ENCODE data around the gene CPT2. TPM values are rescaled to one million over a fixed set of nuclear protein-coding genes. Genes with fewer than 3 reads are reported as not detected.
"Not testable (repeated sequence)": the region's sequence is repeated elsewhere in the genome, so short reads cannot be mapped to it uniquely, and the experiment has no call there.

Gene CPT2
- total RNA-seq, 1 donor from 2014 or later = 96.0 TPM

DNA sequence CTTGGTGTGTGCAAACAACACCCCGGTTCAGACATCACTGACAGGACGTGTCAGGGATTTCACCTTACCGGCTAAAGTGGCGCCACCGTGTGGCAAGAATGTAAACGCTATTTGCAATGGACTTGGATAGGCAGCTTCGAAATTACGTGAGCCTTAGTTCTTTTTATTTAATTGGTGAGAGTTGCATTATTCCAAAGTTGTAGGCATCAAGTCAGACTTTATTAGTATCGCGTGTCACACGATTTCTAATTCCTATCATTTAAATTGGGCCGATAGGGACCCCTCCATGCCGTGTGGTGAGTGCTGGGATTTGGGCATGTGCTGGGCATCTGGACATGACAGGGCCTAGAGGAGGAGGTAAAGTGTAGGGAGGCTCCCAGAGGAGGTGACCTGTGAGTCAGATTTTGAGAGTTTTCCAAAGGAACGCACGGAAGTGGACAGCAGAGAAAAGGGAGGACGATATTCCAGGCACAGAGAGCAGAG lies 14.5 kb upstream of the CPT2 start:
- ATAC-seq (peak; percentile 60), DNase-seq (ENCODE audit: low spot score) (peak; percentile 77)

DNA sequence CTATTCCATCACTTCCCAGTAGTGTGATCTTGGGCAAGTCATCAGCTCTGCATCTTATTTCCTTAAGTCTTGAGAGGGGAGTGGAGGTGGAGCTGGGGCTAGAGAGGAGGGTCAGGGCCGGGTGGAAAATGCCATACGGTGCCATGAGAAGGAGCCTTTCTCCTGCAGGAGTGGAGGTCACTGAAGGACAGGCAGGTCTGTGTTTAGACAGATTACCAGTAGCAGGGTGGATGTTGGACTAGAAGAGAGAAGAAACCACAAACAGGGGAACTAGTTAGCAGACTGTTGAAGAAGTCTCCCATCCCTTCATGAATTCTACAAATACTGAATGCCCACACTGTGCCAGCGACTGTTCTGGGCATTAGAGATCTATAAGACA lies 13.9 kb upstream of the CPT2 start:
- ATAC-seq = peak; percentile 1
- DNase-seq (ENCODE audit: low spot score) = no peak

DNA sequence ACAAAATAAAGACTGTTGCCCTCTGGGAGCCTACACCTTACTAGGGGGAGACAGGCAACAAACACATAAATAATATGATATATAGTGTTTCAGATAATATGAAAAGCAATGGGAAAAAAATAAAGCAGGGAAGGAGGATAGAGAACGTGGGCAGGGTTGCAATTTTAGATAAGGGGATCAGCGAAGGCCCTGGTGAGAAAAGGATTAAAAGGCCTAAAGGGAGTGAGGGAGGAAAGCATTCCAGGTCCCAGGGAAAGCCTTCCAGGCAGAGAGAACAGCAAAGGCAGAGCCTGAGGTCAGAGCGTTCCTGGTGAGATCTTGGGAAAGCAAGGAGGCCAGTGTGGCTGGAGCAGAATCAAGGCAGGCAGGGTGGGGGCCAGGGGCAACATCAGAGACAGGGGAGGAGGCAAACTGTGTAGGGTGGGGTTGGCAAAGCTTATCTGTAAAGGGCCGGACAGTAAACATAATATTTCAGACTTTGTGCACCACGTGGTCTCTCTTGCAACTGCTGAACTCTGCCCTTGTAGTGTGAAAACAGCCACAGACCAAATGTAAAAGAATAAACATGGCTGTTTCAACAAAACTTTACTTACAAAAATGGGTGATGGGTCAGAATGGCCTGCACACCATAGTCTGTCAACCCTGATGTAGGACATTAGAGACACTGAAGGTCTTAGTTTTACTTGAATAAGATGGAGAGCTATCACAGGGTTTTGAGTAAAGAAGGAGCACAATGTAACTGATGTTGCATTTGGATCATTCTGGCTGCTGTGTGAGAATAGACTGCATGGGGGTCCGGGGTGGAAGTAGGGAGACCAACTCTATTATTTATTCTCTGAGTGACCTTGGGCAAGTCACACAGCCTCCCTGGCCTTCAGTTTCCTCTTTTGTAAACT lies 13.3 kb upstream of the CPT2 start:
- DNase-seq (ENCODE audit: low spot score) (peak; percentile 94), ATAC-seq (peak; percentile 90)

DNA sequence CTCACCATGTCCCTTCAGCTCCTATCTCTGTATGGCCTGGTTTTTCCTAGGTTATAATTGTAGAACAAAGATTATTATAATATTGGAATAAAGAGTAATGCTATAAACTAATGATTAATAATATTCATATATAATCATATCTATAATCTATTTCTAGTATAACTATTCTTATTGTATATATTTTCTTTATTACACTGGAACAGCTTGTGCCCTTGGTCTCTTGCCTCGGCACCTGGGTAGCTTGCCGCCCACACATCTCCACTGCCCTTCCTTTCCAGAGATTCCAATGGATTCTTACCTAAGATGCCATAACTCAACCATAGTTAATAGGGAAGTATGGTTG lies 10.7 kb upstream of the CPT2 start:
- ATAC-seq; DNase-seq (ENCODE audit: low spot score): not testable (repeated sequence)

DNA sequence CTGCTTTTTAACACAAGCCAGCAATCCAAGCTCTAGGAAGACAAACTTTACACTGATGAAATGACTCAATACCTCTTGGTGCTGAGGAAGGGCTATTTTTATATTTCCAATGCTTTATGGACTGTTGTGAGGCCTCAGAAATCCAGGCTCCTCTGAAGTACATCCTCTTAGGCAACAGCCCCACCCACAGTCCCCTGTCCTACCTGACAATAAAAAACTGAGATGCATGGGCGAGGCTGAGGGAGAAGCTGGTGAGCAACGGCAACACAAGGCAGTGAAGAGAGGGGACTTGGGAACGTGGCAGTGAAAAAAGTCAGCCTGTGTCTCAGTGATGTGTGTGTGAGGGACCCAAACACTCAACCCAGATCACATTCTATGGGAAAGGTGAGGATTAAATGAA lies 10.1 kb upstream of the CPT2 start:
- ATAC-seq (no peak), DNase-seq (ENCODE audit: low spot score) (no peak)

DNA sequence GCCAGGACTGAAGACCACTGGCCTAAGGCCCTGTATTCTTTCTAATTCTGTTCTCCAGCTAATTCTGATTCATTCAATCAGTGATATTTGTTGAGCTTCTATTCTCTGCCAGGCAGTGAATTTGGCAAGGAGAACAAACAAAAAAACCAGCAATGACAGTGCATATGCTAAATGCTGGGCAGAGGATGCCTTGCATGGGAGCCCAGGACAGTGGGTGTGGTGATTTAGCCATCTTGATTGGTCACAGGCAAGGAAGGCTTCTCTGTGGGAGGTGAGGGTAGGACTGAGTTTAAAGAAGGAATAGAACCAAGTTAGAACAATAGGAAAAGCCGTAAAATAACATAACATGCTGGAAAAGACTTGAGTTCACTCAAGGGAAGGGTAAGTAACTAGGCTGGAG lies 9.2 kb upstream of the CPT2 start:
- DNase-seq (ENCODE audit: low spot score) (no peak), ATAC-seq (no peak)

DNA sequence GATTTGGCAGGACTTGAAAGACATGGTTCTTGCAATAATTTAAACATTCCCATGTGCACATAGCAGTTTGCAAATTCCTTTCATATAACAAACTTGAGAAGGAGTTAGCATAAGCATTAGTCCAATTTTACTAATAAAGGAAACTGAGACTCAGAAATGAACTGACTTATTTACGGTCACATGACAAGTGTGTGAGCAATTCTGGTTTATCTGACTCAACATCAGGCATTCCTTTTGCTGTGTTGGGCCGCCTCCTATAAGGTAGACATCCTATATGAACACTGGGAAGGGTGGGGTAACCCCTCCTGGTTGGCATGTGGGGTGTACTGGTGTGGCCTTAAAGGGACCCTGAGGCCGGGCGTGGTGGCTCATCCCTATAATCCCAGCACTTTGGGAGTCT lies 8.5 kb upstream of the CPT2 start:
- DNase-seq (ENCODE audit: low spot score) = no peak

DNA sequence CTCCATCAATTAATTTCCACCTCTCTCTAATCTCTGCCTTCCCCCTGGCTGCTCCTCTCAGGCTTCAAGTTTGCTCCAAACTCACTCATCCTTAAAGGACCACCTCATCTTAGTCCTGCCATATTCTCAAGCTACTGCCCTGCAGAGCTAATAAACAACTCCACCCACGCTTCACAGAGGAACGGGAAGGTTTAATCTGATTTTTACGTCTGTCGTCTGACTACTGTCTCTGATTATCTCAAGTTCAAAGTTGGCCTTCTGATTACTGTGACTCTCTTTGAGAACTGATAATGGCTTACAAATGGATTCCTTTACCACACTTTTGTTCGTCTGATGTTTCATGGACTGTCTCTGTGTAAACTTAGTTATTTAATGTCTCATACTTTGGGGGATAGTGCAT lies 7.6 kb upstream of the CPT2 start:
- ATAC-seq (no peak), DNase-seq (ENCODE audit: low spot score) (no peak)

More for the DNA sequence above, 8.5 kb upstream of the CPT2 start:
- no peak for ATAC-seq

DNA sequence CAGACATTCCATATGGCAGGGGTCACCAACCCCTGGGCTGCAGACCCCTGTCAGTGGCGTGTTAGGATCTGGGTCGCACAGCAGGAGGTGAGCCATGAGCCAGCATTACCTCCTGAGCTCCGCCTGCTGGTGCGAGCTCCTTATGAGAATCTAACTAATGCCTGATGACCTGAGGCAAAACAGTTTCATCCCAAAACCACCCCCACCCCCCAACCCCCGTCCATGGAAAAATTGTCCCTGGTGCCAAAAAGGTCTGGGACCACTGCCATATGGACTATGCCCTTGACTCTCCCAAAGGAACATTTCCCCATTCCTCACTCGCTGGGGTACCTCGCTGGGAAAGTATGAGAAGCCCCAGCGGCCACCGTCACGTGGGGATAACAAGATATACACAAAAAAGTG lies 6.4 kb upstream of the CPT2 start:
- ATAC-seq (peak; percentile 78), DNase-seq (ENCODE audit: low spot score) (peak; percentile 86)

DNA sequence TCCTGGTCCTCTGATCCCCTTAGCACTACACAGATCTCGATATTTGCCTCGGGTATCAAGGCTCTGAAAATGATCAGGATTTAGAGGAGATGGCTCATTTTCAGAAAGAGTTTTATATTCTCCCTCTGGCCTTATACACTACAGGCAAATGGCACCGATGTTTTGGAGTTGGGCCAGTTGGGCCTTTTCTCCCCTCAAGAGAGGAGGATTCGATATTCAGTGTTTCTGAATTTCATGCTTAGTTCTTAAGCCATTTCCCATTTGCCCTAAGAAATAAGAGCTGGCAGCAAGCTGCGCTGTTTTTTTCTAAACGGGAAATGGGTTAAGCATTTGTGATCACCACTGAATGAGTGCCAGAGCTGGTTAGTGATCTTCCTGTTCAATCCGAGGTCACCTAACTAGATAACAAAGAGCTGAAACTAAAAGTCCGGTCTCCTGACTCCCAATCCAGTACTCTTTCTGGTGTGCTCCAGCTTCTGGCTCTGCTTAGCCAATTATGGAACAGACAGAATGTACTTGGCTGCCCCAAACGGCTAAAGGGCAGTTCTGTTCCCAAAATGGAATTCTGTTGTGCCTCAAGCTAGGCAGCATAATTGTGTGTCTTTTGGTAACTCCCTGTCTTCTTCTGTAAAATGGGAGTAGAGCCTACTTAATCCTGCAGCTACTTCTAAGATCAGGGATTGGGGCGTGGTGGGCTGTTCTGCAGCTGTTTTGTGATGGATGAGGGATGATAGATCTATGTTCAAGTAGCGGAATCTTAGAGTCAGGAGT lies 1.2 kb upstream of the CPT2 start:
- ATAC-seq = peak; percentile 57
- DNase-seq (ENCODE audit: low spot score) = peak; percentile 79

DNA sequence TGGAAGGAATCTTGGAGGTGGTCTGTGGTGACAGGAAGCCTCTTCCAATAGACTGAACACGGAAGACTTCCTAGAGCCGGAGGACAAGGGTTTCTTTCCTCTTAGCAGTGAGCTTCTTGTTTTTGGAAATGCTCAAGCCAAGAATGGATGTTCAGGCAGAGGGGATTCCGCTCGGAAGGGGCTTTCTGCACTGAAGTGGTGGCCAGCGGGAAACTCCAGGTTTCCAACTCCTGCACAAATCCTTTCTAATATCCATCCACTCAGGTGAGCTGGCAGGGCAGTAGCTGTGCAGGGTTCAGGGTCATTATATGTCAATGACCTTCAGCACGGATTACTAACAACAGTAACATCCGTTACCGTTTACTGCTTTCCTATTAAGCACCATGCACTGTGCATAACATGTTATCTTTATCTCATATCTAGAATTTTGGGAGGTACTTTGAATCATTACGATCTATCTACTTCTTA lies 573 bp upstream of the CPT2 start:
- ATAC-seq (peak; percentile 74), DNase-seq (ENCODE audit: low spot score) (peak; percentile 72)

DNA sequence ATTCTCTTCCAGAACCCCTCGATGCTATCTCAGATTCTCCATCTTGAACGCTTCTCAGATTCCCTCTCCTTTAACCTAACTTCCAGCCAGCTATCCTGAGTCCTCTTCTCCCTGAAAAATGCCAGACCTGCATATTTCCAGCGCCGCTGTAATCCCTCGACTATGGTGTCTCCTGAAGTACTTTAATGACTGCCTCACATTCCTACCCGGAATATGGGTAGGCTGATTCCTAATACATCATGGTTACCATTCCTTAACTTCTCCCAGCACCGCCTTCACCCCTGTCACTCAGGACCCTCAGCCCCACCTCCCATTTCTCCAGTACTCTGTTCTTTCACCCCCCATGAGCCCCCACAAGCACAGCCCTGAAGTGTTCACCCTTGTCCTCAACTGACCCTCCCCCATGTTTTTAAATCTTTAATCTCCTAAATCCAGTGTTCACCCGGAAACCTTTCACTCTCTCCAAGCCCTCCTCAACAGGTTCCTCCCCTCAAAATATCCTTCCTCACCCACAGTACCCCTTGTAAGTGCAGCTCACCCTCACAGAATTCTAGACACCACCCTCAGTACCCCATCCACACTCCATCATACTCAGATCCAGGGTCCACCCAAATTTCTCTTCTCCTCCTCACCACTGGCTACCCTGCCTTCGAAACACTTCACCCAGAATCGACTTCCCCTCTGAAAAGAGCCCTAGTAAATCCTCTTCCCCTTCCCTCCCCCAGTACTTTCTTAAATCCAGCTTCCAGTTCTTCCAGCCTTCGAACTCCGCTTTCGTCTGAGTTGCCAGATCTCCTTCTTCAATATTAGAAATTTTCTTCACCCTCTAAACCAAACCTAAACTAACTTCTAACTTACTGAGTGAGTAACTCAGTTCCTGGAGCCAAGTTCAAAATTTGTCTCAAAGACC lies 922 bp downstream of the CPT2 start:
- DNase-seq (ENCODE audit: low spot score) = no peak
- no peak for ATAC-seq

DNA sequence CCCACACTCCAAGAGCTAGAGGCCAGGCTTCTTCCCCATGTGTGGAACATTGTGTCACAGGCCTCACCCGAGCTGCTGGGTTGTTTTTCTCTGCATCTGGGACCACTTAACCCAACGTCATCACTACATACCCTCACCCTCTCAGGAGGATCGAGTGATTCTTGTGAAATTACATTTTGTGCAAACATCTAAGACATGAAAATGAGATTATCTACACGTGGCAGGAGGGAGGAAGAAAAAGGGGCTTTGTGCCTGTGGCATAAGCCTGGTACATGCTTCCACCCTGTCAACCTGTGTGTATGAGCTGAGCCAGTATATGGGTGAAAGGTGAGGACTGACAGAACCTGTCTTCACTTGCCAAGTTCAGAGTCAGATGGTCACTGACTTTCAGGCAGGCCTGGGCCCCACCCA lies 1.6 kb downstream of the CPT2 start:
- ATAC-seq (peak; percentile 60), DNase-seq (ENCODE audit: low spot score) (peak; percentile 64)

DNA sequence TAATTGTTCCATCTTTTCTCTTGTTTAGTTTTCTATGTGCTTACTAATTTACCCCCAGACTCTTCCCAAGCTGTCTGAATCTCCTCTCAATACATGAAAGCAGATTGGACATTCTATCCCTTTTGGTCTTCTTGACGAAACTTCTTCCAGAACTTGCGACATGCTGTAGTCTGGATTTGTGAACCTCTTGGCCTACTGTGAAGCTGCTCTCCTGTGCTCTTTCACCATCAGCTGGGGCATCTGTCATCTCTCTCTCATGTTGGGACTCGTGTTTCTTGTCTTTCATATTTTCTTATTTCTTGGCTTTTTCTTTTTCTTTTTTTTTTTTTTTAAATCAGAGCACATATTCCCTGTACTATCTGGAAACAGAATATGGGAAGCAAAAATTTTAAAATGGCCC lies 6.8 kb downstream of the CPT2 start:
- no peak for DNase-seq (ENCODE audit: low spot score)
- ATAC-seq = no peak

DNA sequence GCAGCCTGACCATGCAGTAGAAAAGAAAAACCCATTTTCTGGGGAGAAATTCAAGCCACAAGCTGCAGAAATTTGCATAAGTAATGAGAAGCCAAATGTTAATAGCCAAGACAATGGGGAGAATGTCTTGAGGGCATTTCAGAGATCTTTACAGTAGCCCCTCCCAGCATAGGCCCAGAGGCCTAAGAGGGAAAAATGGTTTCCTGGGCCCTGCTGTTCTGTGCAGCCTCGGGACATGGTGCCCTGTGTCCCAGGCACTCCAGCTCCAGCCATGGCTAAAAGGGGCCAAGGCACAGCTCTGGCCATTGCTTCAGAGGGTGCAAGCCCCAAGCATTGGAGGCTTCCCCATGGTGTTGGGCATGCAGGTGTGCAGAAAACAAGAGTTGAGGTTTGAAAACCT lies 8.9 kb downstream of the CPT2 start:
- ATAC-seq; DNase-seq (ENCODE audit: low spot score): not testable (repeated sequence)

DNA sequence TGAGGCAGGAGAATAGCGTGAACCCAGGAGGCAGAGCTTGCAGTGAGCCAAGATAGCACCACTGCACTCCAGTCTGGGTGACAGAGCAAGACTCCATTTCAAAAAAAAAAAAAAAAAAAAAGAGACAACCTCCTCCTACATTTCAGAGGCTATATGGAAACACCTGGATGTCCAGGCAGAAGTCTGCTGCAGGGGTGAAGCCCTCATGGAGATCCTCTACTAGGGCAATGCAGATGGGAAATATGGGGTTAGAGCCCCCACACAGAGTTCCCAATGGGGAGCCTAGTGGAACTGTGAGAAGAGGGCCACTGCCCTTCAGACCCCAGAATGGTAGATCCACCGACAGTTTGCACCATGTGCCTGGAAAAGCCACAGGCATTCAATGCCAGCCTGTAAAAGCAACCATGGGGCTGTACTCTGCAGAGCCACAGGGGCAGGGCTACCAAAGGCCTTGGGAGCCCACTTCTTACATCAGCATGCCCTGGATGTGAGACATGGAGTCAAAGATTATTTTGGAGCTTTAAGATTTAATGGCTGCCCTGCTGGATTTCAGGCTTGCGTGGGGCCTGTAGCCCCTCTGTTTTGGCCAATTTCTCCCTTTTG lies 9.6 kb downstream of the CPT2 start:
- not testable (repeated sequence) for DNase-seq (ENCODE audit: low spot score); ATAC-seq

DNA sequence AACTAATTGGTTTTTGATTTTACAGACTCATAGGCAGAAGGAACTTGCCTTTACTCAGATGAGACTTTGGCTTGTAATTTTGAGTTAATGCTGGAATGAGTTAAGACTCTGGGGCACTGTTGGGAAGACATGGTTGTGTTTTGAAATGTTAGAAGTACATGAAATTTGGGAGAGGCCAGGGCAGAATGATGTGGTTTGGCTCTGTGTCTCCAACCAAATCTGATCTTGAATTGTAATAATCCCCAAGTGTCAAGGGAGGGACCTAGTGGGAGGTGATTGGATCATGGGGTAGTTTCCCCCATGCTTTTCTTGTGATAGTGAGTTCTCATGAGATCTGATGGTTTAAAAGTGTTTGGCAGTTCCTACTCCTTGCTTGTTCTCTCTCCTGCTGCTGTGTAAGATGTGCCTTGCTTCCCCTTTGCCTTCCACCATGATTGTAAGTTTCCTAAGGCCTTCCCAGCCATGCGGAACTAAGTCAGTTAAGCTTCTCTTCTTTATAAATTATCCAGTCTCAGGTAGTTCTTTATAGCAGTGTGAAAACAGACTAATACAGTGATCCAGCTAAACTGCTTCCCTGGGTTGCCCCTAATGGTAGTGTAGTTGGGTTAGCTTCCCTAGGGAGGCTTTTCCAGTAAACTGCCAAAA lies 10.2 kb downstream of the CPT2 start:
- no peak for ATAC-seq
- no peak for DNase-seq (ENCODE audit: low spot score)

DNA sequence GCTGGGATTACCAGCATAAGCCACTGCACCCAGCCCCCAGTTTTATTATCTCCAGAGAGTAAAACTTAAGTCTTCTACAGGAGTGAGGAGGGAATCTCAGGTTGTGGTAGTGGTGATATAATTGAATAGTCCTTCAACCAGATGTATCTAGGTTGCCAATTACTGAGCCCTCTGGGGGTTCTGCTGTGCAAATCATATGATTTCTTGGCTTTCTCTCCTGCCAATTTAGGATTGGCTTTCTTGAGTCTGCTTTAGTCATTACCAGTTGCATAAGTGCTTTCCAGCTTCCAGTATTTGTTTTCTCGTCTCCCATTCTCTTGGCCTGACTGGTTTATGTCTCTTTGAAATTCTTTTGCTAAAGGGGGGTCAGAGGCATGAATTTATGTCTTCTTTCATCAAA lies 11.1 kb downstream of the CPT2 start:
- DNase-seq (ENCODE audit: low spot score) (no peak), ATAC-seq (no peak)

DNA sequence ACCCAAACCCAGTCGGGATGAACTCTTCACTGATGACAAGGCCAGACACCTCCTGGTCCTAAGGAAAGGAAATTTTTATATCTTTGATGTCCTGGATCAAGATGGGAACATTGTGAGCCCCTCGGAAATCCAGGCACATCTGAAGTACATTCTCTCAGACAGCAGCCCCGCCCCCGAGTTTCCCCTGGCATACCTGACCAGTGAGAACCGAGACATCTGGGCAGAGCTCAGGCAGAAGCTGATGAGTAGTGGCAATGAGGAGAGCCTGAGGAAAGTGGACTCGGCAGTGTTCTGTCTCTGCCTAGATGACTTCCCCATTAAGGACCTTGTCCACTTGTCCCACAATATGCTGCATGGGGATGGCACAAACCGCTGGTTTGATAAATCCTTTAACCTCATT lies 13.7 kb downstream of the CPT2 start:
- DNase-seq (ENCODE audit: low spot score) (no peak), ATAC-seq (peak; percentile 16)

DNA sequence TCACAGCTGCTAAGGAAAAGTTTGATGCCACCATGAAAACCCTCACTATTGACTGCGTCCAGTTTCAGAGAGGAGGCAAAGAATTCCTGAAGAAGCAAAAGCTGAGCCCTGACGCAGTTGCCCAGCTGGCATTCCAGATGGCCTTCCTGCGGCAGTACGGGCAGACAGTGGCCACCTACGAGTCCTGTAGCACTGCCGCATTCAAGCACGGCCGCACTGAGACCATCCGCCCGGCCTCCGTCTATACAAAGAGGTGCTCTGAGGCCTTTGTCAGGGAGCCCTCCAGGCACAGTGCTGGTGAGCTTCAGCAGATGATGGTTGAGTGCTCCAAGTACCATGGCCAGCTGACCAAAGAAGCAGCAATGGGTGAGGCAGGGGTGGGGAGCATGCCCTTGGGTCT lies 14.3 kb downstream of the CPT2 start:
- ATAC-seq (peak; percentile 13), DNase-seq (ENCODE audit: low spot score) (no peak)

All from left lobe of liver (tissue), 2 donors.